ENCODE data around the gene PKLR. TPM values are rescaled to one million over a fixed set of nuclear protein-coding genes. Genes with fewer than 3 reads are reported as not detected.

The PKLR gene
- total RNA-seq, 2 experiments from 2014 or later, result not detected

Small RNA genes lying within 50 kb of the gene (microRNA-seq; reads per million reads assigned to microRNA genes)
- gene MIR555 (ENCODE audit: borderline microRNAs expressed, borderline replicate concordance), result not detected

Other genes with a start within 250 kb of the PKLR start
- 1 to 10 TPM; 3.3 to 4.5 TPM for gene EFNA4, start 237.7 kb downstream of the PKLR start, total RNA-seq
- 1 to 10 TPM; 1.3 to 2.5 TPM for gene EFNA3, start 222.6 kb downstream of the PKLR start, total RNA-seq
- under 1 TPM; 0.26 to 0.32 TPM for gene EFNA1, start 173.6 kb downstream of the PKLR start, total RNA-seq
- 10 to 100 TPM; 48.4 to 52.7 TPM for gene SLC50A1, start 165.6 kb downstream of the PKLR start, total RNA-seq
- gene DPM3, start 160.9 kb downstream of the PKLR start, total RNA-seq, result 10 to 100 TPM; 31.4 to 35.5 TPM
- gene KRTCAP2, start 128.1 kb downstream of the PKLR start, total RNA-seq, result 100 to 1,000 TPM; 129 to 137 TPM
- gene TRIM46, start 127.6 kb downstream of the PKLR start, total RNA-seq, result 1 to 10 TPM; 3.2 to 3.6 TPM
- gene THBS3, start 93.5 kb downstream of the PKLR start, total RNA-seq, result 10 to 100 TPM; 15.4 to 15.7 TPM
- gene MTX1, start 92.7 kb downstream of the PKLR start, total RNA-seq, result 10 to 100 TPM; 46.8 to 47.4 TPM
- 10 to 100 TPM; 32.1 to 32.8 TPM for gene ENTREP3, start 46.0 kb downstream of the PKLR start, total RNA-seq
- gene SCAMP3, start 39.1 kb downstream of the PKLR start, total RNA-seq, result 10 to 100 TPM; 80.3 to 82.9 TPM
- gene CLK2, start 27.9 kb downstream of the PKLR start, total RNA-seq, result 10 to 100 TPM; 52.6 to 54.5 TPM
- 1 to 10 TPM in 1 of 2 experiments, under 1 TPM in 1; 0.79 to 1.6 TPM for gene HCN3, start 24.0 kb downstream of the PKLR start, total RNA-seq
- 100 to 1,000 TPM; 332 to 333 TPM for gene FDPS, start 7.4 kb upstream of the PKLR start, total RNA-seq
- gene RUSC1, start 19.5 kb upstream of the PKLR start, total RNA-seq, result 10 to 100 TPM; 16.8 to 17.2 TPM